Colonic mucosa (tissue), 4 donors: ENCODE results near the gene CNIH2. TPM values are rescaled to one million over a fixed set of nuclear protein-coding genes. Genes with fewer than 3 reads are reported as not detected.

ENCODE experiments used
- DNase-seq: peaks from one replicate; pipeline ENCODE4 v3.0.0-alpha.2; 2020
- H3K27ac ChIP-seq: fragments of 200-600 bp; one replicate; pipeline ENCODE4 v1.8.0; 2021
- H3K27me3 ChIP-seq: fragments of 200-600 bp; one replicate; pipeline ENCODE4 v1.8.0; 2021
- H3K36me3 ChIP-seq: fragments of 200-600 bp; one replicate; pipeline ENCODE4 v1.8.0; 2021
- H3K4me1 ChIP-seq: fragments of 200-600 bp; one replicate; pipeline ENCODE4 v1.8.0; 2021; ENCODE audit warnings: mild to moderate bottlenecking
- H3K4me3 ChIP-seq: fragments of 200-600 bp; one replicate; pipeline ENCODE4 v1.8.0; 2021
- H3K9ac ChIP-seq, 2 donors: one replicate each; pipeline ENCODE4 v1.7.0; 2013; ENCODE audit warnings: control low read depth in 2 of 2, low read depth in 2 of 2, low read length in 2 of 2
- H3K9me3 ChIP-seq: fragments of 200-600 bp; one replicate; pipeline ENCODE4 v1.8.0; 2021
- CTCF ChIP-seq: fragments of 200-600 bp; IDR thresholded peaks from one replicate; pipeline ENCODE4 v1.8.0; 2022; ENCODE audit warnings: antibody characterized with exemption, mild to moderate bottlenecking
- intact Hi-C: fragments of 100-400 bp; cut with DNase I; formaldehyde crosslinking; loops from one replicate; pipeline ENCODE4 v1.14.1; 2022
- total RNA-seq, 2 donors: library from RNA; stranded (reverse); fragmentation: NEBNext Ultra II Directional in 1 of 2; extraction: Animal tissue kit (Norgen Biotek cat#: 25700) in 1 of 2; gene quantifications; one replicate each; pipeline ENCODE4 v1.2.1, GENCODE V29; 2021
- donor health status: healthy.
- donor health status: DM: no; HTN: no; CAD: no.
- donor health status: DM: no; HTN: no; CAD: no.

The CNIH2 gene
- total RNA-seq, 2 donors from 2014 or later: 0.58 to 0.67 TPM

- Histone ChIP-seq H3K27me3 (no peaks in the 10 kb centered on the region), H3K4me1 (peaks cover 24% of the 10 kb centered on the region), H3K27ac (no peak overlapping the region), H3K9me3 (no peaks in the 10 kb centered on the region), H3K4me3 (no peak overlapping the region), H3K9ac (no peak overlapping the region), H3K36me3 (no peaks in the 10 kb centered on the region)
- no peak for DNase-seq
- intact Hi-C loops: no loop called here
- TF ChIP-seq CTCF: no peak
Observed at GRCh38 chr11:66332371-66333219, 54.6 kb downstream of the CNIH2 start.

- Histone ChIP-seq H3K27me3 (no peaks in the 10 kb centered on the region), H3K9me3 (no peaks in the 10 kb centered on the region), H3K4me3 (no peak overlapping the region), H3K27ac (no peak overlapping the region), H3K36me3 (no peaks in the 10 kb centered on the region), H3K4me1 (peaks cover 19% of the 10 kb centered on the region), H3K9ac (no peak overlapping the region)
- no peak for TF ChIP-seq CTCF
- no peak for DNase-seq
- intact Hi-C loops: no loop called here
Observed at GRCh38 chr11:66333220-66333877, 55.4 kb downstream of the CNIH2 start.

Other genes starting within 250 kb of the CNIH2 start
- not detected for gene GAL3ST3, start 229.0 kb upstream of the CNIH2 start, total RNA-seq
- gene SF3B2, start 225.8 kb upstream of the CNIH2 start, total RNA-seq: 100 to 1,000 TPM; 139 to 196 TPM
- 10 to 100 TPM; 10.1 to 20.9 TPM for gene PACS1, start 207.9 kb upstream of the CNIH2 start, total RNA-seq
- 10 to 100 TPM; 19.9 to 35.7 TPM for gene KLC2, start 20.5 kb upstream of the CNIH2 start, total RNA-seq
- 100 to 1,000 TPM; 212 to 243 TPM for gene RAB1B, start 9.5 kb upstream of the CNIH2 start, total RNA-seq
- 100 to 1,000 TPM in 1 of 2 donors, 10 to 100 TPM in 1; 87.4 to 159 TPM for gene YIF1A, start 11.0 kb downstream of the CNIH2 start, total RNA-seq
- under 1 TPM; 0.37 to 0.47 TPM for gene TMEM151A, start 13.7 kb downstream of the CNIH2 start, total RNA-seq
- gene CD248, start 38.9 kb downstream of the CNIH2 start, total RNA-seq: 1 to 10 TPM; 4.9 to 8.8 TPM
- 10 to 100 TPM; 11.6 to 20.0 TPM for gene RIN1, start 58.3 kb downstream of the CNIH2 start, total RNA-seq
- gene BRMS1, start 66.9 kb downstream of the CNIH2 start, total RNA-seq: 10 to 100 TPM; 31.1 to 64.6 TPM
- gene B4GAT1, start 69.5 kb downstream of the CNIH2 start, total RNA-seq: 10 to 100 TPM; 14.2 to 20.2 TPM
- gene SLC29A2, start 93.6 kb downstream of the CNIH2 start, total RNA-seq: 10 to 100 TPM; 20.2 to 28.3 TPM
- under 1 TPM; 0.17 to 0.37 TPM for gene NPAS4, start 142.9 kb downstream of the CNIH2 start, total RNA-seq
- gene MRPL11, start 160.7 kb downstream of the CNIH2 start, total RNA-seq: 100 to 1,000 TPM in 1 of 2 donors, 10 to 100 TPM in 1; 55.6 to 122 TPM
- 1 to 10 TPM; 3.8 to 3.9 TPM for gene PELI3, start 188.7 kb downstream of the CNIH2 start, total RNA-seq
- gene DPP3, start 202.3 kb downstream of the CNIH2 start, total RNA-seq: 100 to 1,000 TPM in 1 of 2 donors, 10 to 100 TPM in 1; 70.3 to 124 TPM
- 10 to 100 TPM; 16.8 to 25.8 TPM for gene BBS1, start 232.5 kb downstream of the CNIH2 start, total RNA-seq